A549 (cell line): Measurements from ENCODE around the gene LMF1.

Source experiments
- BHLHE40 ChIP-seq: IDR thresholded peaks from 2 replicates; pipeline ENCODE4 v1.6.1; 2012; ENCODE audit warnings: low read depth, low read length, inconsistent platforms
- CHD2 ChIP-seq: fragments of 150-350 bp; IDR thresholded peaks from 2 replicates; pipeline ENCODE4 v1.6.1; 2014; ENCODE audit warnings: low read length; ENCODE audit not compliant: partially characterized antibody
- EP300 ChIP-seq, 2 experiments: fragments of >200 bp; sonication (Bioruptor Twin); formaldehyde crosslinking; IDR thresholded peaks; 2 replicates in 1 of 2; 3 replicates in 1 of 2; pipeline ENCODE4 v1.6.1; 2016 to 2017
- HDAC2 ChIP-seq: fragments of 200-600 bp; sonication (generic); IDR thresholded peaks from 2 replicates; pipeline ENCODE4 v1.6.1; 2016
- HMGXB4 ChIP-seq: fragments of 250-450 bp; sonication (Bioruptor Pico); IDR thresholded peaks from 2 replicates; pipeline ENCODE4 v1.5.0; 2021; ENCODE audit warnings: mild to moderate bottlenecking, moderate library complexity, borderline replicate concordance
- MAFK ChIP-seq: fragments of 450-650 bp; IDR thresholded peaks from 2 replicates; pipeline ENCODE4 v1.6.1; 2014; ENCODE audit not compliant: partially characterized antibody
- MAX ChIP-seq: IDR thresholded peaks from 2 replicates; pipeline ENCODE4 v1.6.1; 2012
- MAZ ChIP-seq: fragments of 150-350 bp; IDR thresholded peaks from 2 replicates; pipeline ENCODE4 v1.6.1; 2014; ENCODE audit warnings: antibody characterized with exemption, low read depth, low read length, borderline replicate concordance
- NFE2L2 ChIP-seq: fragments of 150-350 bp; conservative IDR thresholded peaks from 2 replicates; pipeline ENCODE4 v1.6.1; 2014; ENCODE audit warnings: low read length
- POLR2A ChIP-seq: IDR thresholded peaks from 2 replicates; pipeline ENCODE4 v1.6.1; 2012; ENCODE audit warnings: mild to moderate bottlenecking, low read length
- RCOR1 ChIP-seq: fragments of 150-350 bp; IDR thresholded peaks from 2 replicates; pipeline ENCODE4 v1.6.1; 2014; ENCODE audit warnings: antibody characterized with exemption, low read length, low read depth
- TF ChIP-seq, protein P1 (sequence below): fragments of >200 bp; sonication (Bioruptor Twin); formaldehyde crosslinking; IDR thresholded peaks from 3 replicates; pipeline ENCODE4 v1.5.1; 2016
- TF ChIP-seq, protein P2 (sequence below): fragments of 200-600 bp; sonication (generic); IDR thresholded peaks from 2 replicates; pipeline ENCODE4 v1.6.1; 2016; ENCODE audit warnings: antibody characterized with exemption, mild to moderate bottlenecking, moderate library complexity

DNA sequence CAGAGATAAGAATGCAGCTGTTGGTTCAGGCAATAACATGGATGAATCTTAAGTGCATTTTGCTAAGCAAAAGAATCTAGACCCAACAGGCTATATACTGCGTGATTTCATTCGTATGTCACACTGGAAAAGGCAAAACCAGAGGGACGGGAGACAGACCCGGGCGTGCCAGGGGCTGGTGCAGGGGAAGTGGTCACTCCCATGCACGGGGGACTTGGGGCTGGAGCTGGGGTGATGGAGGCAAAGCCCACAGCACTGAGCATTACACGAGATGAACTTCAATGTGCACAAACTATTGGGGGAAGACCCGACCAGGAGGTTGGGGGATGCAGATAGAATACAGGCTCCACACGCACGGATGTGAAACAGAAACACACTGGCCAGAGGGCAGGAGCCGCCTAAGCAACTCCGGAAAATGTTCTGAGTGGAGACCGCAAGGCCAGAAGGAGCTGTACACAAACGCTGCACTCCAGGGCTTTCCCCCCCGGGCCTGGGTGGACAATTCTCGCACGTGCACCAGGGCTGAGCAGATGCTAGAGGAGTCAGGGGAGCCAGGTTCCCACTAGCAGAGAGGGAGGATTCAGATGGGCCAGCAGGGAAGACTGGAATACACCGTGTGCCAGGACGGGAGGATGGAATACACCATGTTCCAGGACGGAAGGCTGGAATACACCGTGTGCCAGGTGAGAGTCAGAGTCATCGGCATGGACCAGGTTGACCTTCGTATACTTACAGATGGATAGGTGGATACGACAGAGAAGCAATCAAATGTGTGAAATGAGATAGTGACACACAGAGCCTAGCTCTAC is 11.3 kb downstream of the LMF1 start:
- TF ChIP-seq, protein P1, sequence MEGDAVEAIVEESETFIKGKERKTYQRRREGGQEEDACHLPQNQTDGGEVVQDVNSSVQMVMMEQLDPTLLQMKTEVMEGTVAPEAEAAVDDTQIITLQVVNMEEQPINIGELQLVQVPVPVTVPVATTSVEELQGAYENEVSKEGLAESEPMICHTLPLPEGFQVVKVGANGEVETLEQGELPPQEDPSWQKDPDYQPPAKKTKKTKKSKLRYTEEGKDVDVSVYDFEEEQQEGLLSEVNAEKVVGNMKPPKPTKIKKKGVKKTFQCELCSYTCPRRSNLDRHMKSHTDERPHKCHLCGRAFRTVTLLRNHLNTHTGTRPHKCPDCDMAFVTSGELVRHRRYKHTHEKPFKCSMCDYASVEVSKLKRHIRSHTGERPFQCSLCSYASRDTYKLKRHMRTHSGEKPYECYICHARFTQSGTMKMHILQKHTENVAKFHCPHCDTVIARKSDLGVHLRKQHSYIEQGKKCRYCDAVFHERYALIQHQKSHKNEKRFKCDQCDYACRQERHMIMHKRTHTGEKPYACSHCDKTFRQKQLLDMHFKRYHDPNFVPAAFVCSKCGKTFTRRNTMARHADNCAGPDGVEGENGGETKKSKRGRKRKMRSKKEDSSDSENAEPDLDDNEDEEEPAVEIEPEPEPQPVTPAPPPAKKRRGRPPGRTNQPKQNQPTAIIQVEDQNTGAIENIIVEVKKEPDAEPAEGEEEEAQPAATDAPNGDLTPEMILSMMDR = no peak
- TF ChIP-seq EP300 (IDR thresholded peaks at IDR 0.05) (no peak), HMGXB4 (no peak), CHD2 (no peak), MAZ (no peak), HDAC2 (no peak), POLR2A (no peak), NFE2L2 (no peak), MAFK (no peak), BHLHE40 (no peak), RCOR1 (no peak), MAX (no peak)
- TF ChIP-seq, protein P2, sequence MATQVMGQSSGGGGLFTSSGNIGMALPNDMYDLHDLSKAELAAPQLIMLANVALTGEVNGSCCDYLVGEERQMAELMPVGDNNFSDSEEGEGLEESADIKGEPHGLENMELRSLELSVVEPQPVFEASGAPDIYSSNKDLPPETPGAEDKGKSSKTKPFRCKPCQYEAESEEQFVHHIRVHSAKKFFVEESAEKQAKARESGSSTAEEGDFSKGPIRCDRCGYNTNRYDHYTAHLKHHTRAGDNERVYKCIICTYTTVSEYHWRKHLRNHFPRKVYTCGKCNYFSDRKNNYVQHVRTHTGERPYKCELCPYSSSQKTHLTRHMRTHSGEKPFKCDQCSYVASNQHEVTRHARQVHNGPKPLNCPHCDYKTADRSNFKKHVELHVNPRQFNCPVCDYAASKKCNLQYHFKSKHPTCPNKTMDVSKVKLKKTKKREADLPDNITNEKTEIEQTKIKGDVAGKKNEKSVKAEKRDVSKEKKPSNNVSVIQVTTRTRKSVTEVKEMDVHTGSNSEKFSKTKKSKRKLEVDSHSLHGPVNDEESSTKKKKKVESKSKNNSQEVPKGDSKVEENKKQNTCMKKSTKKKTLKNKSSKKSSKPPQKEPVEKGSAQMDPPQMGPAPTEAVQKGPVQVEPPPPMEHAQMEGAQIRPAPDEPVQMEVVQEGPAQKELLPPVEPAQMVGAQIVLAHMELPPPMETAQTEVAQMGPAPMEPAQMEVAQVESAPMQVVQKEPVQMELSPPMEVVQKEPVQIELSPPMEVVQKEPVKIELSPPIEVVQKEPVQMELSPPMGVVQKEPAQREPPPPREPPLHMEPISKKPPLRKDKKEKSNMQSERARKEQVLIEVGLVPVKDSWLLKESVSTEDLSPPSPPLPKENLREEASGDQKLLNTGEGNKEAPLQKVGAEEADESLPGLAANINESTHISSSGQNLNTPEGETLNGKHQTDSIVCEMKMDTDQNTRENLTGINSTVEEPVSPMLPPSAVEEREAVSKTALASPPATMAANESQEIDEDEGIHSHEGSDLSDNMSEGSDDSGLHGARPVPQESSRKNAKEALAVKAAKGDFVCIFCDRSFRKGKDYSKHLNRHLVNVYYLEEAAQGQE = no peak
